Measurements from ENCODE around the gene TBC1D16.
"Not testable (repeated sequence)": the region's sequence is repeated elsewhere in the genome, so short reads cannot be mapped to it uniquely, and the experiment has no call there.

TBC1D16 gene

GRCh38 chr17:79969906-79970305, 65.8 kb downstream of the TBC1D16 start:
- DNase-seq = no peak

- DNase-seq = no peak
Measured at GRCh38 chr17:79968116-79968515, 67.6 kb downstream of the TBC1D16 start.

DNA sequence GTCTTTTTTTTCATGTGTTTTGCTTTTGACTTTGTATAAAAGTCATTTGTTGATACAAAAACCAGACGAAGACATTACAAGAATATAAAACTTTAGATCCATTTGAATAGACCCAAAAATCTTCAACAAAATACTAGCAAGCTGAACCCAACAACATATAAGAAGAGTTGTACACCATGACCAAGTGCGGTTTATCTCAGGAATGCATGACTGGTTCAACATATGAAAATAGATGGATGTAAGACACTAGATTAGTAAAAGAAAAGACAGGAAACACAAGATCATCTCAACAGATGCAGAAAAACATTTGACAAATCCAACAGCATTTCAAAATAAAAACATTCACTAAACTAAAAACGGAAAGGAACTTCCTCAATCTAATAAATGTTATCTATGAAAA, 69.0 kb downstream of the TBC1D16 start:
- no peak for DNase-seq

DNA sequence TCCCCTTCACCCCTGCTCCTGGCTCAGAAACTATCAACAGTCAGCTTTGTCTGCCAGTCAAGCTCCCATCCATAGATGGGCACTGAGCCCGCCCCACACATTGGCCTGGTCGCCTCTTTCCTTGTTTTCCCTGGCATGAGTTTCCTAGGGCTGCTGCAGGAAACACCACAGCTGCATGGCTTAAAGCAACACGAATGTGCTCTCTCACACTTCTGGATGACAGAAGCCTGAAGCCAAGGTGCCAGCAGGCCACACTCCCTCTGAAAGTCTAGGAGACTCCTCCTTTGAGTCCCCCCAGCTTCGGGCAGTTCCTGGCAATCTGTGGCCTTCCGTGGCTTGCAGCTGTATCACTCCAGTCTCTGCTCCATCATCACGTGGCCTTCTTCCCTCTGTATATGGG, 69.9 kb downstream of the TBC1D16 start:
- DNase-seq = no peak

- DNase-seq = not testable (repeated sequence)
Measured at GRCh38 chr17:79962467-79962866, 73.2 kb downstream of the TBC1D16 start.

DNA sequence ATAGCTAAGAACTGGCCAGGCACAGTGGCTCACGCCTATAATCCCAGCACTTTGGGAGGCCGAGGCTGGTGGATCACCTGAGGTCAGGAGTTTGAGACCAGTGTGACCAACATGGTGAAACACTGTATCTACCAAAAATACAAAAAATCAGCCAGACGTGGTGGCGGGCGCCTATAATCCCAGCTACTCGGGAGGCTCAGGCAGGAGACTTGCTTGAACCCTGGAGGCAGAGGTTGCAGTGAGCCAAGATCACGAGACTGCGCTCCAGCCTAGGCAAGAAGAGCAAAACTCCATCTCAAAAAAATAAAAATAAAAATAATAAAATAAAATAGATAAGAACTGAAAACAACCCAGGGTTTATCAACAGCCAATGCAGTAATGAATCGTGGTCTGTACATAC, 74.1 kb downstream of the TBC1D16 start:
- DNase-seq = not testable (repeated sequence)

GRCh38 chr17:79960788-79961522, 74.7 kb downstream of the TBC1D16 start:
- DNase-seq = no peak

- no peak for DNase-seq
Measured at GRCh38 chr17:79959042-79959441, 76.6 kb downstream of the TBC1D16 start.

DNA sequence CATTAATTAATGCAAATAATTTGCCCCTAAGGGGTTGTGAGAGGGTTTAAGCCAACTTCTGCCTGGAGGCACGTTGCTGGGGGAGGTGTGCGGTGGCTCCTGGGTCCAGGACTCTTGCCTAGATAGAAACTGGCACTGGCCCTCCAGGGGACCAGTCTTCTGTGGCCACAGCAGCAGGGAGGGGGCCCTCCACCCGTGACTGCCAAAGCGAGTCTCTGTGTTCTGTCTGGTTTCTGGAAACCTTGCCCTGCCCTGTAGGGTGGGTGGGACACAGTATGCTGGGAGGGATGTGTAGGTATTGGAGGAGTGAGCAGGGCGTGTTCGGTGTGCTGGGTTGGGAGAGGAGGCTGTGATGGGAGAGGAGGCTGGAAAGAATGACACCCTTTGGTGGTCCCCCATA, 78.8 kb downstream of the TBC1D16 start:
- no peak for DNase-seq

DNA sequence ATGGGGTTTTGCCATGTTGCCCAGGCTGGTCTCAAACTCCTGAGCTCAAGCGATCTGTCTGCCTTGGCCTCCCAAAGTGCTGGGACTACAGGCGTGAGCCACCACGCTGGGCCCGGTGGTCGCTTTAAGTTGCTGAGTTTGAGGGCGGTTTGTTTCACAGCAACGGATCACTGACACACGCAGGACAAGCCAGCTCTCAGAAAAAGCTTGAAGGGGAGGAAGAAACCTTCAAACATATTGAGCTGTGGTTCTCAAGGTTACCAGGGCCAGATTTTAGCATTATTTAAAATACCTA, 79.3 kb downstream of the TBC1D16 start:
- not testable (repeated sequence) for DNase-seq

DNA sequence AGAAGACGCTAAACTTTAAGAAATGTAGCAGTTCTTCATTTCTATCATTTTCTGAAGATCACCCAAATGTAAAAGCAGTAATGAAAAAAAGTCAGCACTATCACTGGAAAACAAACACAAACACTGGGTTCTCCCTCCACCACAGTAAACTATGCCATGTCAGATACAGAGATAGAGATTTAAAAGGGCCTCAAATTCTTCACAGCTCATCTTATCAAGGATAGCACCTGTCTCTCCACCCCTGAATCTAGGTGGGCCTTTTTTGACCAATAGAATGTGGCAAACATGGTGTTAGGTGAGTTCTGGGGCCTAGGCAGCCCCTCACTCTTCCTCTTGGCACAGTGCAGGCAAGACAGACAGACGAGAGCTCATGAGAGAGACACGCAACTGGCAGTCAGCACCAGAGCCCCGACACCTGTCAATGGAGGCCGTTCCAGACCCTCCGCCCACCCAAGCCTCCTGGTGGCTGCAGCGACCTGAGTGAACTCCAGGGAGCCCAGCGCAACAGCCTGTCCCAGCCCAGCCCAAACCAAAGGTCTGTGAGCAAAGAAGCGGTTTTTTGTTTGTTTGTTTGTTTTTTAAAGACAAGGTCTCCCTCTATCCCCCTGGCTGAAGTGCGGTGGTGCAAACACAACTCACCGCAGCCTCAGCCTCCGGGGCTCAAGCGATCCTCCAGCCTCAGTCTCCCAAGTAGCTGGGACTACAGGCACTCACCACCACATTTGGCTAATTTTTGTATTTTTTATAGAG, 79.8 kb downstream of the TBC1D16 start:
- no peak for DNase-seq

- DNase-seq = no peak
Measured at GRCh38 chr17:79955167-79955549, 80.5 kb downstream of the TBC1D16 start.

- no peak for DNase-seq
Measured at GRCh38 chr17:79954281-79955166, 81.1 kb downstream of the TBC1D16 start.

GRCh38 chr17:79953335-79953734, 82.3 kb downstream of the TBC1D16 start:
- no peak for DNase-seq

- no peak for DNase-seq
Measured at GRCh38 chr17:79952901-79953300, 82.8 kb downstream of the TBC1D16 start.

- DNase-seq = no peak
Measured at GRCh38 chr17:79952265-79952877, 83.3 kb downstream of the TBC1D16 start.

GRCh38 chr17:79951361-79952264, 84.1 kb downstream of the TBC1D16 start:
- no peak for DNase-seq

- no peak for DNase-seq
Measured at GRCh38 chr17:79950751-79951150, 84.9 kb downstream of the TBC1D16 start.

- DNase-seq = no peak
Measured at GRCh38 chr17:79950306-79950705, 85.4 kb downstream of the TBC1D16 start.

DNA sequence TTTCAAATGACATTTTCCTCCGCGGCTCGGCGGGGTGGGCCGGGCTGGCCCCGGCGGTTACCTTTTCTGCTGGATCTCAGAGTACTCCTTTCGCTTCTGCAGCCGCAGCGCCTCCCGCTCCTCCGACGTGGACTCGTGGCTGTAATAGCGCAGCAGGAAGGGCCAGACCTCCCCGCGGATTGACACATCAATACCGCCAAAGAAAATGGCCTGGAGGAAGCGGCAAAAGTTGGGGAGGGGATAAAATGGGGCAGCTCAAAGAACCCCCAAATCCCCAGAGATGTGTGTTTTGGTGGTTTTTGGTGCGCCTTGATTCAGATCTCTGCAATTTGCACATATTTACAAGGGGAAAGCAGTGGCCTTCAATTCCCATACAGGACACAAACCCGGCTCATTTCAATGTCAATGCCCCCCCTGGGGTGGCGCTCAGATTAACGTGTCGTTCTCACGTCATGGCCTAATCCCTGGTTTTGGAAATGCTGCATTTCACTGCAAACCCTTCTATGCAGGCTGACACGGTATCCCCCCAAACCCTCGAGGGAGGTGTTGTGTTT, 85.9 kb downstream of the TBC1D16 start:
- no peak for DNase-seq

- DNase-seq = no peak
Measured at GRCh38 chr17:79948945-79949655, 86.6 kb downstream of the TBC1D16 start.

All from bone marrow (tissue), 2 donors.